PC-3 (cell line): ENCODE measurements around the gene PPL.

Experiments
- CTCF ChIP-seq: fragments of 300-600 bp; sonication (generic); conservative IDR thresholded peaks from 2 replicates; pipeline ENCODE4 v1.5.1; 2017; ENCODE audit warnings: antibody characterized with exemption, low read depth, mild to moderate bottlenecking, low read length
- EZH2 ChIP-seq: fragments of 300-600 bp; sonication (generic); IDR thresholded peaks from one replicate; pipeline ENCODE4 v1.6.1; 2017; ENCODE audit warnings: antibody characterized with exemption, mild to moderate bottlenecking, low read length; ENCODE audit not compliant: unreplicated experiment
- EZH2phosphoT487 ChIP-seq: fragments of 300-600 bp; sonication (generic); IDR thresholded peaks from 2 replicates; pipeline ENCODE4 v1.6.1; 2018; ENCODE audit warnings: mild to moderate bottlenecking, antibody characterized with exemption, low read length, borderline replicate concordance

GRCh38 chr16:4958510-4959438, 21.8 kb upstream of the PPL start:
- TF ChIP-seq CTCF (no peak), EZH2phosphoT487 (no peak), EZH2 (no peak)
